Skin epidermis (tissue), 12 donors: ENCODE measurements around the gene TTC12.
A peak's percentile ranks its signal among the peaks of the same experiment; 100 is the strongest.

Experiments used
- H3K27ac ChIP-seq, 21 experiments: fragments of 200-600 bp; sonication (generic) in 11 of 21; one replicate each; pipeline ENCODE4 v1.5.0; 2020; ENCODE audit warnings: mild to moderate bottlenecking in 3 of 21, inconsistent platforms in 2 of 21, moderate library complexity in 2 of 21
- H3K4me3 ChIP-seq, 7 experiments: fragments of 200-600 bp; sonication (generic) in 2 of 7; one replicate each; pipeline ENCODE4 v1.5.0; 2020; ENCODE audit warnings: inconsistent platforms in 2 of 7, mild to moderate bottlenecking in 2 of 7, moderate library complexity in 1 of 7

The TTC12 gene

DNA sequence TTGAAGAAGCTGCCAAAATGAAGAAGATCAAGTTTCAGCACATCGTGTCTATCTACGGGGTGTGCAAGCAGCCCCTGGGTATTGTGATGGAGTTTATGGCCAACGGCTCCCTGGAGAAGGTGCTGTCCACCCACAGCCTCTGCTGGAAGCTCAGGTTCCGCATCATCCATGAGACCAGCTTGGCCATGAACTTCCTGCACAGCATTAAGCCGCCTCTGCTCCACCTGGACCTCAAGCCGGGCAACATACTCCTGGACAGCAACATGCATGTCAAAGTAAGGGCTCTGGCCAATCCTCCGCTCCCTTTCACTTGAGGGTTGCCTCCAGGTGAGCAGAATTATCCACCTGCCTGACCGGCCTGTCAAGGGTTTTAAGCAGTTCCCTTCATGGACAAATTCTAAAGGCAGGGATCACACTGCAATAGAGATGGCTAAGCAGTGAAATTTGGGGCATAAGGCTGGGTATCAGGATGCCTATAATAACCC lies 79.2 kb downstream of the TTC12 start:
- Histone ChIP-seq H3K27ac (no peak overlapping the region), H3K4me3 (no peak overlapping the region)

DNA sequence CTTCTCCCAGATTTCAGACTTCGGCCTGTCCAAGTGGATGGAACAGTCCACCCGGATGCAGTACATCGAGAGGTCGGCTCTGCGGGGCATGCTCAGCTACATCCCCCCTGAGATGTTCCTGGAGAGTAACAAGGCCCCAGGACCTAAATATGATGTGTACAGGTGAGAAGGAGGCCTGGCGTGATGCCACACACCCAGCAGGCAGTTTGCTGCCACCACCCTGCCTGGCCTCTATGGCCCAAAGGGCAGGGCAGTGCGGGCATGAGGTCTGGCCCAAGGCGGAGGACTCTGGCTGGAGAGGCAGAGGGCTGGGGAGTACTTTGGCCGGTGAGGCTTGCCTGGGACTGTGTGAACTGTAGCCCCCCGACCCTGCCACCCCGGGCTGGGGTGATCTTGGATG lies 80.5 kb downstream of the TTC12 start:
- H3K4me3 ChIP-seq = no peak overlapping the region
- no peak overlapping the region for H3K27ac ChIP-seq

DNA sequence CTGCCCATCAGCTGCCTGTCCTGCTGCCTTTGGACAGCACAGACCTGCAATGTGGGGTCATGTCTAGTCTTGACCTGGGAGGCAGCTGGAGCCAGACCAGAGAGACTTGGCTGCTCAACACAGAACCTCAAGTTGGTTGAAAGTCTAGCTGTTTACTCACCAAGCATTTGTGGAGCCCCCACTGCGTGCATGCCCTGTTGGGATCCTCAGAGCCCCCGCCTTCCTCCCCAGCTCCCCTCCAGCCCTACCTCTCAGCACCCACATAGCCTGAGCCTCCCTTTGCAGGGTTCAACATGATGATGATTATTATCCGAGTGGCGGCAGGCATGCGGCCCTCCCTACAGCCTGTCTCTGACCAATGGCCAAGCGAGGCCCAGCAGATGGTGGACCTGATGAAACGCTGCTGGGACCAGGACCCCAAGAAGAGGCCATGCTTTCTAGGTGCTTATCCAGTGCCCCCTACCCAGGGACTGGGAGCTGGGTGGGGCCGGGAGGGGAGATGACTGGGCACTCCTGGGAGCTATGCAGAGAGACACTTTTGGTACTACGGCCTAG lies 81.5 kb downstream of the TTC12 start:
- H3K4me3 ChIP-seq = no peak overlapping the region
- H3K27ac ChIP-seq = no peak overlapping the region

- Histone ChIP-seq H3K4me3 (no peak overlapping the region), H3K27ac (no peak overlapping the region)
These were observed 82.3 kb downstream of the TTC12 start for GRCh38 chr11:113396690-113397089.

GRCh38 chr11:113397212-113397611 lies 82.8 kb downstream of the TTC12 start:
- no peak overlapping the region for H3K4me3 ChIP-seq

GRCh38 chr11:113397821-113398220 lies 83.4 kb downstream of the TTC12 start:
- Histone ChIP-seq H3K4me3 (no peak overlapping the region), H3K27ac (no peak overlapping the region)

More at GRCh38 chr11:113397212-113397611, 82.8 kb downstream of the TTC12 start:
- no peak overlapping the region for H3K27ac ChIP-seq

DNA sequence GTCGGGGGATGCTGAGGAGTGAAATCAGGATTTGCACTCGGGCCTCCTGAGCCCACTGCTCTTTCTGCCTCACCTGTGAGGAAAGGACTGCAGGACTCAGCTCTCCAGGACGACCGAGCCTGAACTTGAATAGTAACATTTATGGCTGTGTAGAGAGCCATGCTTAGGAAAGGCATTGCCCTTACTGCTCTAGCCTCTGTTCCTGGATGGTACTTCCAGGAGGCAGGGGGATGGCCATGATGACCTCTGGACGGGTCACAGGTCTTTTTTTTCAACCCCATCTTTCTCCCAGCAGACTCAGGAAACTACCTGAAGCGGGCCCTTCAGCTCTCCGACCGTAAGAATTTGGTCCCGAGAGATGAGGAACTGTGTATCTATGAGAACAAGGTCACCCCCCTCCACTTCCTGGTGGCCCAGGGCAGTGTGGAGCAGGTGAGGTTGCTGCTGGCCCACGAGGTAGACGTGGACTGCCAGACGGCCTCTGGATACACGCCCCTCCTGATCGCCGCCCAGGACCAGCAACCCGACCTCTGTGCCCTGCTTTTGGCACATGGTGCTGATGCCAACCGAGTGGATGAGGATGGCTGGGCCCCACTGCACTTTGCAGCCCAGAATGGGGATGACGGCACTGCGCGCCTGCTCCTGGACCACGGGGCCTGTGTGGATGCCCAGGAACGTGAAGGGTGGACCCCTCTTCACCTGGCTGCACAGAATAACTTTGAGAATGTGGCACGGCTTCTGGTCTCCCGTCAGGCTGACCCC lies 84.5 kb downstream of the TTC12 start:
- Histone ChIP-seq H3K27ac (no peak overlapping the region), H3K4me3 (no peak overlapping the region)

DNA sequence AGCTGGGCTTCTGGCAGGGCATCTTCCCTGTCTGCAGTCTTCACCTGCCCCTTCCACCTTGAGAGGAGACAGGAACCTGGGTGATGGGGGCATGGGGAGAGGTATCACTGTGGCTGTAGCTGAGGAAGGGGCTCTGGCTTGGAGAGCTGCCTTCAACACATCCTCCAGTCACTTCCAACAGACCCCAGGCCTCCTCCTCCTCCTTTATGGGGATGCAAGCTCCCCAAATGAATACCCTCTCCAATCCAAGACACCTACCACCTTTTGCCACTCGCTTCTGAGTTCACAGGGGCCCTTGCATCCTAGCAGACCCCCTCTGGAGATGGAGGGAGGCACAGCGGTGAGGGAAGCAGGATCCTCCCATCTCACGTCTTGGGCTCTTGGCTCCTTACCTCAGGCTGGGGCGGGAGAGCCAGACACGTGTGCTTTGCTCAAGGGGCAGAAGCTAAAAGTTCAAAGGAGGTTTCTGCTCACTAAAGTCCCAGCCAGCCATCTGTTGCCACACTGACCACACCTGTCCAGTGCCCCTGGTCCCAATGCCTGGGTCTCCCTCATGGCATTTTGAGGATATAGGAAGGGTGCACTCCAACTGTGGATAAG lies 86.3 kb downstream of the TTC12 start:
- Histone ChIP-seq H3K27ac (no peak overlapping the region), H3K4me3 (no peak overlapping the region)

GRCh38 chr11:113401718-113402117 lies 87.3 kb downstream of the TTC12 start:
- Histone ChIP-seq H3K4me3 (no peak overlapping the region), H3K27ac (no peak overlapping the region)

DNA sequence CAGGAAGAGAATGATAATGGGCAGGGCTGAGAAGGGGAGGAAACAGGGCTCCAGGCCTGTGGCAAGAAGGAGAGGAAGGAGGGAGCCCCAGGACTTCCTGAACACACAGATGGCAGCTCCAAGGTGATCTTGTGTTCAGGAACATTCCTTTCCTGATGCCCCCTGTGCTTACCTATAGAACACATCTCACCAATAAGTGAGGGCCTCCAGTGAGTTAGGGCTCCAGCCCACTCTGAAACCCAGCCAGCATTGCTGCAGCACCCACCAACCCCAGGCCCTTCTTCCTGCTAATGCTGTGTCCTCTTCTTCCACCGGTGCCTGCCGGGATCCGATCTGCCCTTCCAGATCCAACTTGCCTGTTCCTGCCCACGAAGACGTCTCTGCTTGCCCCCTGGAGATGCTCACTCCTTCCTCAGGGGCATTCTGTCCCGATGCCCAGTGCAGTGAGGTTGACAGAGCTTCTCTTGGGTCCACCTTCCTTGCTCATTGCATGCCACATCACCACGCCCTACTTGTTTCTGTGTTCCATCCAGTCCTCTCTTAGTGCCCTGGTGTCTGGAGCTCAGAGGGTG lies 90.6 kb downstream of the TTC12 start:
- Histone ChIP-seq H3K27ac (peak overlapping the region in 1 of 21 experiments; percentile 30), H3K4me3 (no peak overlapping the region)

GRCh38 chr11:113405724-113406478 lies 91.5 kb downstream of the TTC12 start:
- Histone ChIP-seq H3K27ac (no peak overlapping the region), H3K4me3 (no peak overlapping the region)

DNA sequence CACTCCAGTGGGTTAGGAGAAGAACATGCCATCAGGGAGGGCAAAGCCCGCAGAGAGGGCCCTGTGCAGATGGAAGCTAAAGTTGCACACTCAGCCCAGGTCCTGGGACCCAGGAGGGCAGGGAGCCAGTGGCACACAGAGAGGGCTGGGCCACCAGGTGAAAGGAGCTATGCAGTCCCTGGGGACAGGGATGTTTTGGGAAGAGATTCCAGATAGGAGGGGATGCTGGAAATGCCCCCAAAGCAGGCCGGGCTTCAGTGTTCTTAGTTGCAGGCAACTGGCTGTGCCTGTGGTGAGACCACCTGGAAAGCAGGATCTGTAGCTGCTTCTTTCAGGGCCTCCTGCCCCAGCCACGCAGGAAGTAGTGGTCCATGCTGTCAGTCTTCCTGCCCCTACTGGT lies 92.8 kb downstream of the TTC12 start:
- Histone ChIP-seq H3K27ac (no peak overlapping the region), H3K4me3 (no peak overlapping the region)

DNA sequence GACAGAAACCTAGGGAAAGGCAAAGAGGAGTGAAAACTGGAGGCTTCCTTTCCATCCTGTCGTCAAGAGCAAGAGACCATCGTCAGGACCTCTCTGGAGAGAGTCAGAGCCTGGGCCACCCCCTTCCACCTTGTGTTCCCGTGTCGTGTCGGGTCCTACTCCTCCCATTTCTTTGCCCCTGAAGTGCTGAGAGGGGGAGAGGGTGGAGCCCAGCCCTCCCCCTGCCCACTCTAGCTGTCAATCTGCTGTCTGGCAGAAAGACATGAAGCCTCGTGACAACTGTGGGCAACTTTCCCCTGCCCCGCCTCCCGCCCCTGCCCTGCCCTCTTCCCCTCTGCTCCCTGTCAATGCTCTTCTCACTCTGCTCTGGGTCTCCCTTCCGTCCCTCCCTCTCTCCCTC lies 93.8 kb downstream of the TTC12 start:
- H3K27ac ChIP-seq = no peak overlapping the region
- H3K4me3 ChIP-seq = no peak overlapping the region

- Histone ChIP-seq H3K4me3 (no peak overlapping the region), H3K27ac (no peak overlapping the region)
These were observed 94.5 kb downstream of the TTC12 start for GRCh38 chr11:113408887-113409286.

DNA sequence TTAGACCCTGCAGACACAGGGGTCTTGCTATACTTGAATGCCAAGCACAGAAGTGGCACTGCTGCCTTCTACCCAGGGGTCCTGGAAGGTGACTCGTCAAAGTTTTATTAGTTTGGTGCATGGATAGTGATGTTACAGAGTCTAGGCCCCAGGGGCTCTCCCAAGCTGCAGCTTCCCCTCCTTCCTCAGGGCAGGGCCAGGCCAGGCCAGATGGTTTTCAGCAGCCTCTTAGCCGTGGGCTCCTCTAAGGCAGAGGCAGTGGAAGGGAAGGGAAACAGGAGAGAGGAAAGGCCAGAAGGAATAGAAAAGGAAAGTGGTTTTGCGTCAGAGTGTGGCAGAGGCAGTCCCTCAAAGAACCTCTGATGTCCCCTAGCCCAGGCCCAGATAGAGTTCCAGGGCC lies 95.1 kb downstream of the TTC12 start:
- H3K4me3 ChIP-seq = no peak overlapping the region
- no peak overlapping the region for H3K27ac ChIP-seq

- Histone ChIP-seq H3K27ac (no peak overlapping the region), H3K4me3 (no peak overlapping the region)
These were observed 96.2 kb downstream of the TTC12 start for GRCh38 chr11:113410414-113411135.

GRCh38 chr11:113411536-113411935 lies 97.2 kb downstream of the TTC12 start:
- H3K4me3 ChIP-seq = no peak overlapping the region
- no peak overlapping the region for H3K27ac ChIP-seq

GRCh38 chr11:113412675-113413074 lies 98.3 kb downstream of the TTC12 start:
- no peak overlapping the region for H3K4me3 ChIP-seq
- H3K27ac ChIP-seq = no peak overlapping the region

DNA sequence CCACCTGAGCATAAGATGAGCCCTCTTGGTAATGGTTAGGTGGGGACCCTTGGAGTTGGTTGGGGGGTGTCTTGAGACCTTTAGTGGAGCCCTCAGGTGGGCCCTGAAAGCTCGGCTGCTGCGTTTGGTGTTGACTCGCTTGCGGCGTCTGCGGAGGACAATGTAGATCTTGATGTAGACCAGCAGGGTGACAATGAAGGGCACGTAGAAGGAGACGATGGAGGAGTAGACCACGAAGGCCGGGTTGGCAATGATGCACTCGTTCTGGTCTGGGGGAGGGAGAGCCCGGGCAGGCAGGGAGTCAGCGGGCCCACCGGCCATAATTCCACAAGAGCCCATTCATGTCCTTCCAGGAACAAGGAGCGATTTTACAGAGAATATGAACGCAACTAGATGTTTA lies 101.0 kb downstream of the TTC12 start:
- no peak overlapping the region for H3K27ac ChIP-seq
- H3K4me3 ChIP-seq = no peak overlapping the region
